Measurements from ENCODE around the gene LYST. TPM values are rescaled to one million over a fixed set of nuclear protein-coding genes. Genes with fewer than 3 reads are reported as not detected.
"Not testable (repeated sequence)": the region's sequence is repeated elsewhere in the genome, so short reads cannot be mapped to it uniquely, and the experiment has no call there.

The LYST gene
- total RNA-seq, 1 donor from 2014 or later = 11.4 TPM

GRCh38 chr1:235855811-235856429, 10.8 kb downstream of the LYST start:
- H3K36me3 Mint-ChIP-seq (ENCODE audit: insufficient read depth) = no peaks in the 10 kb centered on the region
- H3K4me1 Mint-ChIP-seq (ENCODE audit: low read depth) = peaks cover 6% of the 10 kb centered on the region
- H3K27me3 Mint-ChIP-seq = no peaks in the 10 kb centered on the region
- H3K4me3 Mint-ChIP-seq (ENCODE audit: low read depth) = no peak overlapping the region
- H3K27ac Mint-ChIP-seq = no peak overlapping the region
- no peaks in the 10 kb centered on the region for H3K9me3 Mint-ChIP-seq (ENCODE audit: low read depth)
- TF ChIP-seq CTCF (IDR thresholded peaks at IDR 0.05; ENCODE audit: unreplicated experiment) = no peak
- no peak for DNase-seq (ENCODE audit: low spot score, unreplicated experiment)

- Mint-ChIP-seq H3K27me3 (no peaks in the 10 kb centered on the region), H3K4me3 (ENCODE audit: low read depth) (no peak overlapping the region), H3K27ac (no peak overlapping the region), H3K9me3 (ENCODE audit: low read depth) (peaks cover 10% of the 10 kb centered on the region), H3K4me1 (ENCODE audit: low read depth) (peaks cover 6% of the 10 kb centered on the region), H3K36me3 (ENCODE audit: insufficient read depth) (peaks cover 4% of the 10 kb centered on the region)
- no peak for TF ChIP-seq CTCF (IDR thresholded peaks at IDR 0.05; ENCODE audit: unreplicated experiment)
- no peak for DNase-seq (ENCODE audit: low spot score, unreplicated experiment)
Measured at GRCh38 chr1:235854347-235854746, 12.4 kb downstream of the LYST start.

DNA sequence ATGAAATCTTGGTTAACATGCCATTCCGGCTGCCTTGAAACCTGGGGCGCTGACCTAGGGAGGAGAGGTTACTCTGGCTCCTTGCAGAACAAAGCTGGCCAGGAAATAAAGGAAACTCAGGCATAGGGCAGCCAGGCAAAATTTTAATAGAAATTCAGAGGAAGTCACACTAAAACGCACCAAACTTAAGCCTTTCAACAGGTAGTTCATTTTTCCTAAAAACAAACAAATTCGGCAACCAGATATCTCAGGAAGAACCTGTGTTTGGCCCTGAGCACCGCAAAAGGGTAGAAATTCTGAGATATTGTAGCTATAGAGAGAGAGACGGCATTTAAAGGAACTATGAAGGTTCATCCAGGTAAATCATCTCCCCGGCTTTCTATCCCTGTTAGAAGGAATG, 13.1 kb downstream of the LYST start:
- no peak overlapping the region for H3K27ac Mint-ChIP-seq
- TF ChIP-seq CTCF (IDR thresholded peaks at IDR 0.05; ENCODE audit: unreplicated experiment) = no peak
- H3K4me1 Mint-ChIP-seq (ENCODE audit: low read depth) = peaks cover 6% of the 10 kb centered on the region
- peaks cover 6% of the 10 kb centered on the region for H3K36me3 Mint-ChIP-seq (ENCODE audit: insufficient read depth)
- H3K4me3 Mint-ChIP-seq (ENCODE audit: low read depth) = no peak overlapping the region
- H3K9me3 Mint-ChIP-seq (ENCODE audit: low read depth) = peaks cover 17% of the 10 kb centered on the region
- H3K27me3 Mint-ChIP-seq = no peaks in the 10 kb centered on the region
- no peak for DNase-seq (ENCODE audit: low spot score, unreplicated experiment)

DNA sequence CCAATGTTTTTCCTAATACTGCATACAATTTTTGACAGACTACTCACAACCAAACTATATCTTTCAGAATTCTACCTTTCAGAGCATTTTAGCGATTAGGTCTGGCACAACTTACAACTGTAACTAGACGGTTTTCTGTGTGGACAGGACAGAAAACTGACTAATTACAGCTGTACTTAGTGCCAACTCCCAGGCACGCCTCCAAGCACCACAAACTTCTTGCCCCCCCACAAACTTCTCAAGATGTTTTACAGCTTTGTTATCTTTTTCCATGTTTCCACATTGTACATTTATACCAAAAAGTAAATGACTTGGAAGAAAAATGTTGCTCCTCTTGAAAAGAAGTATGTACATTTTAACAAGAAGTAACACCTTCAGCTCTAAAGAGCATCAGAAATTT, 13.8 kb downstream of the LYST start:
- Mint-ChIP-seq H3K36me3 (ENCODE audit: insufficient read depth) (peaks cover 9% of the 10 kb centered on the region), H3K27me3 (no peaks in the 10 kb centered on the region), H3K27ac (no peak overlapping the region), H3K4me3 (ENCODE audit: low read depth) (no peak overlapping the region), H3K4me1 (ENCODE audit: low read depth) (peaks cover 6% of the 10 kb centered on the region), H3K9me3 (ENCODE audit: low read depth) (peaks cover 25% of the 10 kb centered on the region)
- no peak for DNase-seq (ENCODE audit: low spot score, unreplicated experiment)
- TF ChIP-seq CTCF (IDR thresholded peaks at IDR 0.05; ENCODE audit: unreplicated experiment) = no peak

- no peak for TF ChIP-seq CTCF (IDR thresholded peaks at IDR 0.05; ENCODE audit: unreplicated experiment)
- Mint-ChIP-seq H3K4me3 (ENCODE audit: low read depth) (no peak overlapping the region), H3K27me3 (no peaks in the 10 kb centered on the region), H3K36me3 (ENCODE audit: insufficient read depth) (peaks cover 13% of the 10 kb centered on the region), H3K27ac (no peak overlapping the region), H3K4me1 (ENCODE audit: low read depth) (peaks cover 6% of the 10 kb centered on the region), H3K9me3 (ENCODE audit: low read depth) (peaks cover 34% of the 10 kb centered on the region)
- DNase-seq (ENCODE audit: low spot score, unreplicated experiment) = no peak
Measured at GRCh38 chr1:235851939-235852338, 14.8 kb downstream of the LYST start.

DNA sequence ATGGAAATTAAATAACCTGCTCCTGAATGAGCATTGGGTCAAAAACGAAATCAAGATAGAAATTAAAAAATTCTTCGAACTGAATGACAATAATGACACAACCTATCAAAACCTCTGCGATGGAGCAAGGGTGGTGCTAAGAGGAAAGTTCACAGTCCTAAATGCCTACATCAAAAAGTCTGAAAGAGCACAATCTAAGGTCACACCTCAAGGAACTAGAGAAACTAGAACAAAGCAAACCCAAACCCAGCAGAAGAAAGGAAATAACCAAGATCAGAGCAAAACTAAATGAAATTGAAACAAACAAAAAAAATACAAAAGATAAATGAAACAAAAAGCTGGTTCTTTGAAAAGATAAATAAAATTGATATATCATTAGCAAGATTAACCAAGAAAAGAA, 18.5 kb downstream of the LYST start:
- Mint-ChIP-seq H3K9me3 (ENCODE audit: low read depth) (peaks cover 40% of the 10 kb centered on the region), H3K36me3 (ENCODE audit: insufficient read depth) (peaks cover 15% of the 10 kb centered on the region)
- H3K4me1 Mint-ChIP-seq (ENCODE audit: low read depth); H3K27me3 Mint-ChIP-seq; DNase-seq (ENCODE audit: low spot score, unreplicated experiment); H3K4me3 Mint-ChIP-seq (ENCODE audit: low read depth); H3K27ac Mint-ChIP-seq: not testable (repeated sequence)

Measured in progenitor cell of endocrine pancreas (in vitro differentiated cells).